BE2C (cell line): Measurements from ENCODE around the gene TMEM144.
"Not testable (repeated sequence)": the region's sequence is repeated elsewhere in the genome, so short reads cannot be mapped to it uniquely, and the experiment has no call there.

Experiments
- DNase-seq: peaks from one replicate; pipeline ENCODE4 v3.0.0-alpha.2; 2020
- H3K27me3 ChIP-seq: fragments of 250-450 bp; sonication (Bioruptor Pico); 2 replicates; pipeline ENCODE4 v1.5.1; 2020; ENCODE audit warnings: mild to moderate bottlenecking
- H3K36me3 ChIP-seq: fragments of 250-450 bp; sonication (Bioruptor Pico); 2 replicates; pipeline ENCODE4 v1.5.1; 2020; ENCODE audit warnings: mild to moderate bottlenecking
- H3K4me1 ChIP-seq: fragments of 250-450 bp; sonication (Bioruptor Pico); 2 replicates; pipeline ENCODE4 v1.5.1; 2020
- H3K4me3 ChIP-seq: 2 replicates; pipeline ENCODE4 v1.5.1; 2011; ENCODE audit warnings: low read depth, low read length
- H3K9me3 ChIP-seq: fragments of 250-450 bp; sonication (Bioruptor Pico); 2 replicates; pipeline ENCODE4 v1.5.1; 2020
- CTCF ChIP-seq: IDR thresholded peaks from 2 replicates; pipeline ENCODE4 v1.5.1; 2012; ENCODE audit warnings: mild to moderate bottlenecking, low read depth, low read length

TMEM144 gene

DNA sequence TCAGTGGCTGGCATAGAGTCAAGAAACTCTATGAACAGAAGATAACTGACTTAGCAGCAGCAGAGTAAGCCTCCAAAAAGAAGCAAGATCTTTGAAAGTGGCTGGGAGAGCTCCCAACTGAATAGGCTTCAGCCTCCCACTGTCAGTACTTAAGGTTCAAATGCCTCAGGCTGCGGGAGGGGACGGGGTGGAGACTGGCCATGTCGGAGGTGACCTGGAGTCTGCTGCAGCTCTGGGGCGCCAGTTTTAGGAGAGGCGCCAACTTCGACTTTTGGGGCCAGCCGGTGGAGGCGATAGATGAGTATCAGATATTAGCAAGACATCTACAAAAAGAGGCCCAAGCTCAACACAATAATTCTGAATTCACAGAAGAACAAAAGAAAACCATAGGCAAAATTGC lies 67.3 kb downstream of the TMEM144 start:
- Histone ChIP-seq H3K27me3 (no peaks in the 10 kb centered on the region), H3K36me3 (no peaks in the 10 kb centered on the region), H3K4me3 (no peak overlapping the region), H3K9me3 (no peaks in the 10 kb centered on the region), H3K4me1 (peaks cover 6% of the 10 kb centered on the region; the same call in 1 of the 2 replicates)
- DNase-seq: no peak
- TF ChIP-seq CTCF: no peak

- H3K4me1 ChIP-seq, DNase-seq: not testable (repeated sequence)
Measured at GRCh38 chr4:158279052-158279451, 68.8 kb downstream of the TMEM144 start.

GRCh38 chr4:158280856-158281255 lies 70.6 kb downstream of the TMEM144 start:
- TF ChIP-seq CTCF: no peak
- no peak for DNase-seq

More at GRCh38 chr4:158279052-158279451, 68.8 kb downstream of the TMEM144 start:
- not testable (repeated sequence) for H3K4me3 ChIP-seq, H3K9me3 ChIP-seq, H3K27me3 ChIP-seq, H3K36me3 ChIP-seq

GRCh38 chr4:158282252-158282651 lies 72.0 kb downstream of the TMEM144 start:
- no peak for DNase-seq
- TF ChIP-seq CTCF: no peak
- no peaks in the 10 kb centered on the region for H3K27me3 ChIP-seq
- H3K36me3 ChIP-seq: no peaks in the 10 kb centered on the region
- peaks cover 6% of the 10 kb centered on the region; the same call in 1 of the 2 replicates for H3K4me1 ChIP-seq
- H3K9me3 ChIP-seq: no peaks in the 10 kb centered on the region
- H3K4me3 ChIP-seq: no peak overlapping the region

More at GRCh38 chr4:158280856-158281255, 70.6 kb downstream of the TMEM144 start:
- H3K36me3 ChIP-seq: no peaks in the 10 kb centered on the region
- no peak overlapping the region for H3K4me3 ChIP-seq
- no peaks in the 10 kb centered on the region for H3K27me3 ChIP-seq
- peaks cover 6% of the 10 kb centered on the region; the same call in 1 of the 2 replicates for H3K4me1 ChIP-seq
- no peaks in the 10 kb centered on the region for H3K9me3 ChIP-seq

DNA sequence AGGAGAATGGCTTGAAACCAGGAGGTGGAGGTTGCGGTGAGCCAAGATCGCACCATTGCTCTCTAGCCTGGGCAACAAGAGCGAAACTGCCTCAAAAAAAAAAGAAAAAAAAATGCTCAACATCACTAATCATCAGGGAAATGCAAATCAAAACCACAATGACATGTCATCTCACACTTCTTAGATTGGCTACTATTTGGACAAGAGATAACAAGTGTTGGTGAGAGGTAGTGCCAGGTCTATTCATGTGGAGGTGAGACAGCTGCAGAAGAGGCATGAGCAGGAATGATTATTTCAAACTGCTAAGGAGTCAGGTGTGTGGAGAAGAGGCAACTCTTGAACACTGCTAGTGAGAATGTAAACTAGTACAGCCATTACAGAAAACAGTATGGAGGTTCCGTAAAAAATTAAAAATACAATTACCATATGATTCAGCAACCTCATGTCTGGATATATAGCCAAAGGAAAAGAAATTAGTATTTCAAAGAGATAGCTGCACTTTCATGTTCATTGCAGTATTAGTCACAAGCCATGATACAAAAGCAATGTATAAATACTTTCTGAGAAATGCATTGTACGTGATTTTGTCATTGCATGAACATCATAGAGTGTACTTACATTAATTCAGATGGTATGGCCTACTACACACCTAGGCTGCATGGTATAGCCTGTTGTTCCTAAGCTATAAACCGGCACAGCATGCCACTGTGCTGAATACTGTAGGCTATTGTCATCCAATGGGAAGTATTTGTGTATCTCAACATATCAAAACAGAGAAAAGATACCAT lies 75.3 kb downstream of the TMEM144 start:
- Histone ChIP-seq H3K9me3 (no peaks in the 10 kb centered on the region), H3K27me3 (no peaks in the 10 kb centered on the region), H3K36me3 (no peaks in the 10 kb centered on the region), H3K4me3 (no peak overlapping the region), H3K4me1 (peaks cover 4% of the 10 kb centered on the region; the same call in 1 of the 2 replicates)
- no peak for DNase-seq
- TF ChIP-seq CTCF: no peak

GRCh38 chr4:158290912-158291311 lies 80.6 kb downstream of the TMEM144 start:
- DNase-seq: no peak
- Histone ChIP-seq H3K27me3 (no peaks in the 10 kb centered on the region), H3K4me1 (no peaks in the 10 kb centered on the region), H3K9me3 (no peaks in the 10 kb centered on the region), H3K4me3 (no peak overlapping the region), H3K36me3 (no peaks in the 10 kb centered on the region)
- no peak for TF ChIP-seq CTCF
